Measurements from ENCODE around the gene EFNA5.

Gene EFNA5

GRCh38 chr5:107329850-107330249 is 340.9 kb downstream of the EFNA5 start:
- TF ChIP-seq ZFX (IDR thresholded peaks at IDR 0.05; ENCODE audit: borderline replicate concordance) (no peak), CTCF (IDR thresholded peaks at IDR 0.05) (no peak)

More at GRCh38 chr5:107329850-107330249, 340.9 kb downstream of the EFNA5 start:
- H3K27ac ChIP-seq = no peak overlapping the region

Data from 22Rv1 (cell line).